Fibroblast of lung (primary cell): ENCODE results near the gene CYS1. TPM values are rescaled to one million over a fixed set of nuclear protein-coding genes. Genes with fewer than 3 reads are reported as not detected.
A peak's percentile ranks its signal among the peaks of the same experiment; 100 is the strongest.

Experiments
- DNase-seq, 2 donors: peaks; one replicate each; pipeline versions ENCODE4 v3.0.0 to v3.0.0-alpha.2; 2010; ENCODE audit warnings: low read depth in 2 of 2
- H2AFZ ChIP-seq: 2 replicates; pipeline ENCODE4 v1.5.1; 2012; ENCODE audit warnings: low read length, control low read depth, inconsistent platforms
- H3K27ac ChIP-seq: 2 replicates; pipeline ENCODE4 v1.5.1; 2011; ENCODE audit warnings: low read length, control low read depth; ENCODE audit not compliant: insufficient read depth
- H3K27me3 ChIP-seq: 2 replicates; pipeline ENCODE4 v1.5.1; 2011; ENCODE audit warnings: mild to moderate bottlenecking, low read length; ENCODE audit not compliant: control insufficient read depth, insufficient read depth
- H3K36me3 ChIP-seq: 2 replicates; pipeline ENCODE4 v1.5.1; 2011; ENCODE audit warnings: low read length; ENCODE audit not compliant: control insufficient read depth, insufficient read depth
- H3K4me1 ChIP-seq: 2 replicates; pipeline ENCODE4 v1.5.1; 2011; ENCODE audit warnings: low read length; ENCODE audit not compliant: control insufficient read depth, insufficient read depth; ENCODE audit errors: extremely low read depth
- H3K4me2 ChIP-seq: 2 replicates; pipeline ENCODE4 v1.5.1; 2011; ENCODE audit warnings: low read length, control low read depth; ENCODE audit not compliant: insufficient read depth; ENCODE audit errors: extremely low read depth
- H3K4me3 ChIP-seq, 4 experiments: fragments of 200-600 bp in 1 of 4; sonication (generic) in 1 of 4; replicated peaks in 1 of 4; 2 replicates each; pipeline ENCODE4 v1.5.1; 2011 to 2016; ENCODE audit warnings: low read length in 4 of 4, low read depth in 3 of 4, mild to moderate bottlenecking in 3 of 4, control low read depth in 2 of 4, inconsistent platforms in 1 of 4, mixed read lengths in 1 of 4; ENCODE audit not compliant: insufficient read depth in 1 of 4; ENCODE audit errors: control extremely low read depth in 1 of 4
- H3K79me2 ChIP-seq: 2 replicates; pipeline ENCODE4 v1.5.1; 2012; ENCODE audit warnings: mild to moderate bottlenecking, low read length, inconsistent platforms; ENCODE audit not compliant: control insufficient read depth, insufficient read depth
- H3K9ac ChIP-seq: 2 replicates; pipeline ENCODE4 v1.5.1; 2011; ENCODE audit warnings: mild to moderate bottlenecking, low read length, control low read depth; ENCODE audit not compliant: insufficient read depth
- H3K9me3 ChIP-seq: 2 replicates; pipeline ENCODE4 v1.5.1; 2012; ENCODE audit warnings: low read depth, low read length; ENCODE audit not compliant: control insufficient read depth, insufficient read depth
- H4K20me1 ChIP-seq: 2 replicates; pipeline ENCODE4 v1.5.1; 2011; ENCODE audit warnings: low read length; ENCODE audit not compliant: control insufficient read depth, insufficient read depth; ENCODE audit errors: extremely low read depth
- CTCF ChIP-seq, 2 donors: IDR thresholded peaks in 1 of 2; conservative IDR thresholded peaks in 1 of 2; 1 replicate in 1 of 2; 2 replicates in 1 of 2; pipeline ENCODE4 v1.5.1; 2011 to 2012; ENCODE audit warnings: low read length in 2 of 2, control low read depth in 1 of 2, inconsistent platforms in 1 of 2, low read depth in 1 of 2, mild to moderate bottlenecking in 1 of 2
- EZH2 ChIP-seq: IDR thresholded peaks from 2 replicates; pipeline ENCODE4 v1.5.1; 2012; ENCODE audit warnings: low read length, control low read depth, mild to moderate bottlenecking; ENCODE audit errors: missing control alignments
- polyA plus RNA-seq, 2 donors: library from polyadenylated mRNA; depleted of rRNA in 1 of 2; stranded (reverse) in 1 of 2; unstranded in 1 of 2; fragments of >200 nt; gene quantifications; 2 replicates each; pipeline ENCODE4 v1.2.1, GENCODE V29; 2011 to 2012; ENCODE audit warnings: missing spikeins in 1 of 2
- total RNA-seq: library from RNA; depleted of rRNA; stranded (reverse); fragments of >200 nt; gene quantifications from 2 replicates; pipeline ENCODE4 v1.2.1, GENCODE V29; 2014

Gene CYS1
- total and polyA plus RNA-seq, 2 donors (not counting 1 experiment from before 2014, with no cell fraction given): 0.31 to 5.1 TPM

DNA sequence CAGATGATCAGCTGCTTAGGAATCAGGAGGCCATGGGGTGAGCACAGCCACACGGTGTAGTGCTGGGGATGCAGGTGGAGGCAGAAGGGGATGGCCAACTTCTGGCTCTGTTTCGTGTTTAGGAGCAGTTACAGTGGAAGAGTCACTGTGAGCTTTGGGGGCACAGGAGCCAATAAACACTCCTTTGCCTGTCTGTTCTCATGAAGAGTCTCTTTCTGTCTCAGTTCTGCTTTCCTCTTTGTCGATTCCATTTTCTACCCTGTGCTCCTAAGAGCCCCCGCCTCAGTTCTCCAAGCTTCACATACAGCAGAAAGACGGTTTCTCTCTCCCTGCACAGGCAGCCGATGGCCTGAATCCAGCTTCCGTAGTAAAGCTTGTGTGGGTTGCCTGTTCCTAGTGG is 21.3 kb upstream of the CYS1 start:
- Histone ChIP-seq H3K4me2 (no peak overlapping the region), H2AFZ (no peak overlapping the region), H3K9ac (no peak overlapping the region), H3K79me2 (no peaks in the 10 kb centered on the region), H3K27me3 (no peaks in the 10 kb centered on the region), H3K4me1 (no peaks in the 10 kb centered on the region), H3K9me3 (no peaks in the 10 kb centered on the region), H4K20me1 (no peaks in the 10 kb centered on the region), H3K27ac (no peak overlapping the region), H3K4me3 (no peak overlapping the region), H3K36me3 (no peaks in the 10 kb centered on the region)
- TF ChIP-seq EZH2: no peak
- TF ChIP-seq CTCF (conservative IDR thresholded peaks at IDR 0.05 in 1 of 2, IDR thresholded peaks at IDR 0.05 in 1 of 2; ENCODE audit: low read depth in 1 of 2, low read length in 2 of 2): no peak
- no peak for DNase-seq

DNA sequence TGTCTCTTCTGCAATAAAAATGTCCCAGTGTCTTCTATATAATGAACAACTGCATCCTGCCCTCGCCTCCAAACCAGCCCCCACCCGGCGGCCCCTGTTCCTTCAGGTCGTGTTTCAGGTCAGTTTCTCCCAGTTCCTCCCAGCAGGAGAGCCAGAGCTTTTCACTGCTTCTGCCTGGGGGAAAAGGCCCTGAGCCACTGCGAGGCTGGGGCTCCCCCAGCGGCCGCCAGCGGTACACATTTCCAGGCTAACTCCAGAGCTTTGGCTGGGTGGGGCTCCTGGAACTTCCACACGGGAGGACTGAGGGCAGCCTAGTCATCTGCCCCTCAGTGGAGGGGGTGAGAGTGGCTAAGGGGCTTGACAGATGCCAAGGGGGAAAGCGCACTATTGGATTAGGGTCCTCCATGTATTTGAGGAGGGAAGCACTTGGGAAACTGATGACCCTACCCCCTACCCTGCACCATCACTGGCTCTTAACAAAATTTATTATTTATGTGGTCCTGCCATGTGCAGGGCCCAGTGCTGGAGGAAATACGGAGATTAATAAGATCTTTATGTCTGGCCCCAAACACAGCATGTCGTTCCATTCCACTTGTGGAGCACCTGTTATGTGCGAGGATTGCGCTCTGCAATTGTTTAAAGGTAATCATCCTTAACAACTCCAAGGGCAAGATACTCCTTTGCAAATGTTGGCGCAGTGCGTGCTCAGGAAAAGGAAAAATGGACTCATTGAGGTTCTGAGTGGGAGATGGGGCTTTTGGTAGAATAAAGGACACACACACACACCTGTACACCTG is 17.3 kb upstream of the CYS1 start:
- peak; percentile 95 to 96 for TF ChIP-seq CTCF (conservative IDR thresholded peaks at IDR 0.05 in 1 of 2, IDR thresholded peaks at IDR 0.05 in 1 of 2; ENCODE audit: low read depth in 1 of 2, low read length in 2 of 2)
- no peak for TF ChIP-seq EZH2
- Histone ChIP-seq H3K27me3 (peaks cover 3% of the 10 kb centered on the region), H3K4me1 (no peaks in the 10 kb centered on the region), H3K79me2 (no peaks in the 10 kb centered on the region), H2AFZ (no peak overlapping the region), H3K36me3 (no peaks in the 10 kb centered on the region), H3K9me3 (no peaks in the 10 kb centered on the region), H3K4me3 (no peak overlapping the region), H3K4me2 (no peak overlapping the region), H3K9ac (no peak overlapping the region), H4K20me1 (no peaks in the 10 kb centered on the region), H3K27ac (no peak overlapping the region)
- peak; percentile 51 to 59 for DNase-seq

DNA sequence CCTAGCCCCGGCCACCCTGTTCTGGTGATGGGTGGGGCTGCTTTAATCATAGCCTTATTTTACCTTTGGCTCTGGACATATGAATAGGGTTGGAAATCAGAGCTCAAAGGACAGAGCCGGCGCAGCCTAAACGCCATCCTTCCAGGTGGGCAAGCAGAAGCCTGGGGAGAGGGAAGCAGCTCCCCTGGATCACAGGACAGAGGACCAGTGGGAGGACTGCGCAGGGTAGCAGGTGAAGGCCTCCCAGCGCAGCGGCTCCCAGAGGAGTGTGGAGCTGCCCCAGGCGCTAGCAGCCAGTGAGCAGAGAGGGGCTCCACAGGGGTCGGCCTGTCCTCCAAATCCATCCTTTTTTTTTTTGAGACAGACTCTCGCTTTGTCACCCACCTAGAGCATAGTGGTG is 16.4 kb upstream of the CYS1 start:
- H3K27me3 ChIP-seq: peaks cover 7% of the 10 kb centered on the region
- no peak overlapping the region for H2AFZ ChIP-seq
- H3K36me3 ChIP-seq: no peaks in the 10 kb centered on the region
- no peaks in the 10 kb centered on the region for H3K79me2 ChIP-seq
- H4K20me1 ChIP-seq: no peaks in the 10 kb centered on the region
- no peaks in the 10 kb centered on the region for H3K9me3 ChIP-seq
- no peaks in the 10 kb centered on the region for H3K4me1 ChIP-seq
- no peak overlapping the region for H3K9ac ChIP-seq
- no peak overlapping the region for H3K4me3 ChIP-seq
- H3K27ac ChIP-seq: no peak overlapping the region
- TF ChIP-seq CTCF (conservative IDR thresholded peaks at IDR 0.05 in 1 of 2, IDR thresholded peaks at IDR 0.05 in 1 of 2; ENCODE audit: low read depth in 1 of 2, low read length in 2 of 2): no peak
- no peak for TF ChIP-seq EZH2
- H3K4me2 ChIP-seq: no peak overlapping the region
- no peak for DNase-seq
